H1 (cell line): ENCODE results near the gene DENND1A. TPM values are rescaled to one million over a fixed set of nuclear protein-coding genes. Genes with fewer than 3 reads are reported as not detected.

ENCODE experiments used
- CTCF ChIA-PET: fragments of 300-600 bp; sonication (Branson Sonifier 250); formaldehyde crosslinking; loops from one replicate; lab custom pipeline; 2021; ENCODE audit not compliant: partially characterized antibody; lab: Charles Lee
- POLR2A ChIA-PET: fragments of 300-600 bp; sonication (Branson Sonifier 250); formaldehyde crosslinking; loops from one replicate; lab custom pipeline; 2021; ENCODE audit warnings: inconsistent platforms; ENCODE audit not compliant: partially characterized antibody; lab: Charles Lee
- DNase-seq, 2 experiments: peaks; one replicate each; pipeline versions ENCODE4 v3.0.0 to v3.0.0-alpha.2; 2010 to 2022; ENCODE audit warnings: low spot score in 2 of 2, low read depth in 1 of 2, mixed read lengths in 1 of 2
- FAIRE-seq: peaks from 2 replicates; lab custom pipeline; 2011; peaks lifted over from hg19 to GRCh38; lab: Jason Lieb, UNC
- H2AFZ ChIP-seq: 2 replicates; pipeline ENCODE4 v1.8.1; 2012; ENCODE audit warnings: low read length, inconsistent platforms
- H2AK5ac ChIP-seq: 2 replicates; pipeline ENCODE4 v1.6.1; 2013; ENCODE audit warnings: low read depth, low read length
- H2BK120ac ChIP-seq: replicated peaks from 2 replicates; pipeline ENCODE3; 2013; ENCODE audit warnings: low read depth, low read length, inconsistent platforms
- H2BK12ac ChIP-seq: 2 replicates; pipeline ENCODE4 v1.6.1; 2013; ENCODE audit warnings: low read depth, low read length
- H2BK15ac ChIP-seq: 2 replicates; pipeline ENCODE4 v1.6.1; 2013; ENCODE audit warnings: low read length
- H2BK20ac ChIP-seq: 2 replicates; pipeline ENCODE4 v1.6.1; 2013; ENCODE audit warnings: low read length
- H2BK5ac ChIP-seq: 2 replicates; pipeline ENCODE4 v1.6.1; 2013; ENCODE audit warnings: low read depth, low read length
- H3K14ac ChIP-seq: 2 replicates; pipeline ENCODE4 v1.6.1; 2013; ENCODE audit warnings: inconsistent platforms; ENCODE audit not compliant: insufficient read length
- H3K18ac ChIP-seq: 2 replicates; pipeline ENCODE4 v1.6.1; 2013; ENCODE audit warnings: low read length; ENCODE audit errors: extremely low read depth
- H3K23ac ChIP-seq: 2 replicates; pipeline ENCODE4 v1.6.1; 2013; ENCODE audit warnings: inconsistent platforms; ENCODE audit not compliant: insufficient read length
- H3K23me2 ChIP-seq: 2 replicates; pipeline ENCODE4 v1.6.1; 2013; ENCODE audit warnings: low read depth, low read length
- H3K27ac ChIP-seq: 2 replicates; pipeline ENCODE4 v1.6.1; 2011; ENCODE audit warnings: low read depth, low read length, inconsistent platforms
- H3K27me3 ChIP-seq, 4 experiments: replicated peaks in 1 of 4; 1 replicate in 1 of 4; 2 replicates in 3 of 4; pipeline versions ENCODE4 v1.6.1 to v1.8.1; 2011 to 2013; ENCODE audit warnings: low read length in 3 of 4, mild to moderate bottlenecking in 3 of 4, inconsistent platforms in 2 of 4, mixed read lengths in 2 of 4, moderate library complexity in 1 of 4; ENCODE audit not compliant: control insufficient read depth in 3 of 4, insufficient read depth in 3 of 4; ENCODE audit errors: extremely low read depth in 1 of 4
- H3K36me3 ChIP-seq, 4 experiments: 2 replicates each; pipeline versions ENCODE4 v1.6.1 to v1.8.1; 2011 to 2013; ENCODE audit warnings: mild to moderate bottlenecking in 4 of 4, low read length in 3 of 4, moderate library complexity in 2 of 4, control low read depth in 1 of 4, inconsistent platforms in 1 of 4; ENCODE audit not compliant: insufficient read depth in 4 of 4, control insufficient read depth in 2 of 4
- H3K4ac ChIP-seq: replicated peaks from 2 replicates; pipeline ENCODE3; 2013; ENCODE audit warnings: low read length, low read depth, mixed read lengths, inconsistent platforms; ENCODE audit not compliant: insufficient read length
- H3K4me1 ChIP-seq, 4 experiments: replicated peaks in 1 of 4; 1 replicate in 1 of 4; 2 replicates in 3 of 4; pipeline versions ENCODE4 v1.6.1 to v1.8.1; 2011 to 2013; ENCODE audit warnings: low read length in 3 of 4, inconsistent platforms in 2 of 4, mixed read lengths in 1 of 4; ENCODE audit not compliant: insufficient read depth in 4 of 4, control insufficient read depth in 3 of 4
- H3K4me2 ChIP-seq, 2 experiments: 2 replicates each; pipeline versions ENCODE4 v1.6.1 to v1.8.1; 2011 to 2013; ENCODE audit warnings: low read depth in 2 of 2, low read length in 2 of 2, control low read depth in 1 of 2, inconsistent platforms in 1 of 2, mild to moderate bottlenecking in 1 of 2; ENCODE audit not compliant: insufficient read depth in 1 of 2
- H3K4me3 ChIP-seq, 4 experiments: fragments of 200-600, 300-600 bp in 1 of 4; sonication (generic), shearing (Covaris generic), sonication (Bioruptor Twin) in 1 of 4; 2 replicates each; pipeline versions ENCODE4 v1.5.1 to v1.8.1; 2011 to 2016; ENCODE audit warnings: low read length in 4 of 4, low read depth in 3 of 4, control low read depth in 2 of 4, inconsistent platforms in 2 of 4, mild to moderate bottlenecking in 2 of 4, mixed read lengths in 1 of 4, moderate library complexity in 1 of 4; ENCODE audit not compliant: insufficient read depth in 2 of 4; ENCODE audit errors: extremely low read depth in 1 of 4
- H3K56ac ChIP-seq: replicated peaks from 2 replicates; pipeline ENCODE3; 2013; ENCODE audit warnings: low read depth, mild to moderate bottlenecking, mixed read lengths, low read length, inconsistent platforms; ENCODE audit not compliant: insufficient read length
- H3K79me1 ChIP-seq: 2 replicates; pipeline ENCODE4 v1.6.1; 2013; ENCODE audit warnings: low read depth, low read length, control low read depth
- H3K79me2 ChIP-seq, 2 experiments: 2 replicates each; pipeline versions ENCODE4 v1.6.1 to v1.8.1; 2012 to 2013; ENCODE audit warnings: low read length in 2 of 2, mild to moderate bottlenecking in 2 of 2, inconsistent platforms in 1 of 2; ENCODE audit not compliant: insufficient read depth in 2 of 2, control insufficient read depth in 1 of 2
- H3K9ac ChIP-seq, 4 experiments: replicated peaks in 1 of 4; 1 replicate in 1 of 4; 2 replicates in 3 of 4; pipeline versions ENCODE4 v1.6.1 to v1.8.1; 2011 to 2013; ENCODE audit warnings: low read depth in 3 of 4, low read length in 3 of 4, control low read depth in 2 of 4, mild to moderate bottlenecking in 2 of 4, moderate library complexity in 2 of 4, inconsistent platforms in 1 of 4; ENCODE audit errors: extremely low read depth in 1 of 4
- H3K9me3 ChIP-seq, 2 experiments: 2 replicates each; pipeline versions ENCODE4 v1.6.1 to v1.8.1; 2012 to 2013; ENCODE audit warnings: mild to moderate bottlenecking in 2 of 2, moderate library complexity in 2 of 2, control low read depth in 1 of 2, inconsistent platforms in 1 of 2, low read depth in 1 of 2, low read length in 1 of 2, mixed read lengths in 1 of 2; ENCODE audit not compliant: insufficient read depth in 2 of 2
- H4K20me1 ChIP-seq, 2 experiments: replicated peaks in 1 of 2; 2 replicates each; pipeline versions ENCODE3 to v1.8.1; 2011 to 2013; ENCODE audit warnings: inconsistent platforms in 2 of 2, low read length in 2 of 2, mild to moderate bottlenecking in 1 of 2; ENCODE audit not compliant: insufficient read depth in 2 of 2, control insufficient read depth in 1 of 2
- H4K5ac ChIP-seq: 2 replicates; pipeline ENCODE4 v1.6.1; 2013; ENCODE audit warnings: low read length, low read depth, mixed read lengths, inconsistent platforms; ENCODE audit not compliant: insufficient read length
- H4K8ac ChIP-seq: 2 replicates; pipeline ENCODE4 v1.8.0; 2013; ENCODE audit warnings: mild to moderate bottlenecking, moderate library complexity, low read length, inconsistent platforms; ENCODE audit not compliant: insufficient read depth; ENCODE audit errors: extremely low read depth
- H4K91ac ChIP-seq: replicated peaks from 2 replicates; pipeline ENCODE3; 2013; ENCODE audit warnings: low read length, mixed read lengths, inconsistent platforms; ENCODE audit not compliant: insufficient read length
- POLR2AphosphoS5 ChIP-seq: IDR thresholded peaks from 2 replicates; pipeline ENCODE4 v1.6.1; 2011; ENCODE audit warnings: low read depth, low read length
- RAD21 ChIP-seq, 2 experiments: IDR thresholded peaks in 1 of 2; conservative IDR thresholded peaks in 1 of 2; 2 replicates each; pipeline ENCODE4 v1.6.1; 2011; ENCODE audit warnings: low read depth in 2 of 2, low read length in 2 of 2, improper control_type of control experiment in 1 of 2, inconsistent platforms in 1 of 2, mild to moderate bottlenecking in 1 of 2, moderate library complexity in 1 of 2
- RNF2 ChIP-seq: fragments of 200-900, 300-1000 bp; sonication (generic); IDR thresholded peaks from 2 replicates; pipeline ENCODE4 v1.7.1; 2016; ENCODE audit warnings: borderline replicate concordance, low read depth, mild to moderate bottlenecking, antibody characterized with exemption, low read length; ENCODE audit not compliant: poor library complexity, severe bottlenecking; ENCODE audit errors: missing control alignments
- RXRA ChIP-seq: IDR thresholded peaks from 2 replicates; pipeline ENCODE4 v1.6.1; 2011; ENCODE audit warnings: low read depth, mild to moderate bottlenecking, low read length, moderate library complexity; ENCODE audit not compliant: insufficient read depth
- SP4 ChIP-seq: IDR thresholded peaks from 2 replicates; pipeline ENCODE4 v1.6.1; 2012; ENCODE audit warnings: low read length, inconsistent platforms
- ZNF274 ChIP-seq: IDR thresholded peaks from 2 replicates; pipeline ENCODE4 v1.7.0; 2012; ENCODE audit warnings: low read length, borderline replicate concordance; ENCODE audit errors: extremely low read depth
- WGBS, 2 experiments: shearing (Covaris generic) in 1 of 2; methylation state at CpG; one replicate each; pipeline versions ENCODE4 v1.1.6 to v1.1.7; 2013 to 2015; ENCODE audit warnings: low lambda C conversion rate in 2 of 2, mixed read lengths in 2 of 2, inconsistent platforms in 1 of 2, low coverage in 1 of 2, missing lambda C conversion rate in 1 of 2; ENCODE audit not compliant: insufficient replicate concordance in 2 of 2, insufficient coverage in 1 of 2, insufficient read length in 1 of 2; ENCODE audit errors: extremely low coverage in 1 of 2, missing lambda C conversion rate in 1 of 2; 5-methylcytosine and 5-hydroxymethylcytosine counted together
- polyA plus RNA-seq, 7 experiments: library from polyadenylated mRNA; depleted of rRNA in 3 of 7; stranded (reverse) in 5 of 7; unstranded in 2 of 7; fragments of >200 nt in 5 of 7; fragments of 200-250 nt in 2 of 7; gene quantifications; 1 replicate in 5 of 7; 2 replicates in 1 of 7; 4 replicates in 1 of 7; pipeline versions ENCODE4 v1.2.1 to v1.2.3, GENCODE V29; 2011 to 2013; ENCODE audit warnings: missing spikeins in 2 of 7, mixed read lengths in 2 of 7
- total RNA-seq: library from RNA; stranded (reverse); fragmentation: NEBNext Ultra II Directional; extraction: Animal tissue kit (Norgen Biotek cat#: 25700); gene quantifications from 2 replicates; pipeline ENCODE4 v1.2.1, GENCODE V29; 2021
- TF ChIP-seq, protein P1 (sequence below): IDR thresholded peaks from 2 replicates; pipeline ENCODE4 v1.6.1; 2012; ENCODE audit warnings: inconsistent platforms

Gene DENND1A
- total and polyA plus RNA-seq, 2 of the 8 experiments (the other 6 are each of a cell fraction or from before 2014, with no cell fraction given): 24.1 to 26.4 TPM

- no peak for FAIRE-seq
- no peak overlapping the region for H2BK12ac ChIP-seq
- WGBS, 2 experiments: 91% methylated on average over 24 of the region's 24 CpGs; no CpG with 5 or more reads in 1 of the 2 experiments
- POLR2A ChIA-PET: interaction anchor here (1.1 kb wide), 1 partner anchor 11 kb away, joined by 3 read pairs; no protein-coding TSS in a partner anchor
- no peaks in the 10 kb centered on the region for H3K79me2 ChIP-seq
- no peak overlapping the region for H2BK20ac ChIP-seq
- H3K79me1 ChIP-seq: no peaks in the 10 kb centered on the region
- H3K14ac ChIP-seq: no peak overlapping the region
- H2BK120ac ChIP-seq: no peak overlapping the region
- TF ChIP-seq ZNF274: no peak
- no peak for TF ChIP-seq RAD21 (IDR thresholded peaks at IDR 0.05 in 1 of 2, conservative IDR thresholded peaks at IDR 0.05 in 1 of 2; ENCODE audit: low read depth in 2 of 2, low read length in 2 of 2)
- TF ChIP-seq SP4: no peak
- TF ChIP-seq RXRA: no peak
- TF ChIP-seq, protein P1, sequence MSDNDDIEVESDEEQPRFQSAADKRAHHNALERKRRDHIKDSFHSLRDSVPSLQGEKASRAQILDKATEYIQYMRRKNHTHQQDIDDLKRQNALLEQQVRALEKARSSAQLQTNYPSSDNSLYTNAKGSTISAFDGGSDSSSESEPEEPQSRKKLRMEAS: no peak
- TF ChIP-seq RNF2: no peak
- TF ChIP-seq POLR2AphosphoS5: no peak
- TF ChIP-seq, all 59 proteins: peak for 0
- no peak for DNase-seq
- no peak overlapping the region for H3K23ac ChIP-seq
- H3K23me2 ChIP-seq: no peaks in the 10 kb centered on the region; the same call in 1 of the 2 replicates
- H4K20me1 ChIP-seq: no peaks in the 10 kb centered on the region
- H3K9me3 ChIP-seq: no peaks in the 10 kb centered on the region; a peak in 1 of 4 replicates
- H4K91ac ChIP-seq: no peak overlapping the region
- H3K18ac ChIP-seq: no peak overlapping the region
- H4K5ac ChIP-seq: no peak overlapping the region
- H3K4me2 ChIP-seq: no peak overlapping the region
- CTCF ChIA-PET: interaction anchor here (1.0 to 29.0 kb wide), 4 partner anchors 11 to 37 kb away, joined by 3 to 668 read pairs (median 6); partner anchors contain the start of gene CRB2
- H3K4me3 ChIP-seq: no peak overlapping the region
- no peak overlapping the region for H4K8ac ChIP-seq
- no peak overlapping the region for H3K56ac ChIP-seq
- no peak overlapping the region for H2AFZ ChIP-seq
- H3K4ac ChIP-seq: no peak overlapping the region
- no peak overlapping the region for H3K9ac ChIP-seq
- H3K4me1 ChIP-seq: peaks cover 0 to 12% (median under 1%) of the 10 kb centered on the region in 4 experiments; a peak in 4 of 7 replicates
- no peak overlapping the region for H3K27ac ChIP-seq
- peak overlapping the region; percentile 39; the same call in 1 of the 2 replicates for H2BK5ac ChIP-seq
- 0 out of 2 replicates have a peak overlapping the region, but pooled peaks have one; percentile 15 for H2AK5ac ChIP-seq
- H2BK15ac ChIP-seq: no peak overlapping the region
- H3K36me3 ChIP-seq: no peaks in the 10 kb centered on the region
- H3K27me3 ChIP-seq: no peaks in the 10 kb centered on the region; a peak in 2 of 7 replicates
Observed at GRCh38 chr9:123395689-123396511, 534.0 kb downstream of the DENND1A start.
